ENCODE results near the gene FRMD4A.

GRCh38 chr10:14278533-14278932 is 52.2 kb downstream of the FRMD4A start:
- TF ChIP-seq CTCF (IDR thresholded peaks at IDR 0.05) (no peak), POLR2A (IDR thresholded peaks at IDR 0.05) (no peak)
